Fibroblast of lung (primary cell): ENCODE measurements around the gene PPP1R7. TPM values are rescaled to one million over a fixed set of nuclear protein-coding genes. Genes with fewer than 3 reads are reported as not detected.

Source experiments
- DNase-seq, 2 donors: peaks; one replicate each; pipeline versions ENCODE4 v3.0.0 to v3.0.0-alpha.2; 2010; ENCODE audit warnings: low read depth in 2 of 2
- H2AFZ ChIP-seq: 2 replicates; pipeline ENCODE4 v1.5.1; 2012; ENCODE audit warnings: low read length, control low read depth, inconsistent platforms
- H3K27ac ChIP-seq: 2 replicates; pipeline ENCODE4 v1.5.1; 2011; ENCODE audit warnings: low read length, control low read depth; ENCODE audit not compliant: insufficient read depth
- H3K27me3 ChIP-seq: 2 replicates; pipeline ENCODE4 v1.5.1; 2011; ENCODE audit warnings: mild to moderate bottlenecking, low read length; ENCODE audit not compliant: control insufficient read depth, insufficient read depth
- H3K36me3 ChIP-seq: 2 replicates; pipeline ENCODE4 v1.5.1; 2011; ENCODE audit warnings: low read length; ENCODE audit not compliant: control insufficient read depth, insufficient read depth
- H3K4me1 ChIP-seq: 2 replicates; pipeline ENCODE4 v1.5.1; 2011; ENCODE audit warnings: low read length; ENCODE audit not compliant: control insufficient read depth, insufficient read depth; ENCODE audit errors: extremely low read depth
- H3K4me2 ChIP-seq: 2 replicates; pipeline ENCODE4 v1.5.1; 2011; ENCODE audit warnings: low read length, control low read depth; ENCODE audit not compliant: insufficient read depth; ENCODE audit errors: extremely low read depth
- H3K4me3 ChIP-seq, 4 experiments: fragments of 200-600 bp in 1 of 4; sonication (generic) in 1 of 4; replicated peaks in 1 of 4; 2 replicates each; pipeline ENCODE4 v1.5.1; 2011 to 2016; ENCODE audit warnings: low read length in 4 of 4, low read depth in 3 of 4, mild to moderate bottlenecking in 3 of 4, control low read depth in 2 of 4, inconsistent platforms in 1 of 4, mixed read lengths in 1 of 4; ENCODE audit not compliant: insufficient read depth in 1 of 4; ENCODE audit errors: control extremely low read depth in 1 of 4
- H3K79me2 ChIP-seq: 2 replicates; pipeline ENCODE4 v1.5.1; 2012; ENCODE audit warnings: mild to moderate bottlenecking, low read length, inconsistent platforms; ENCODE audit not compliant: control insufficient read depth, insufficient read depth
- H3K9ac ChIP-seq: 2 replicates; pipeline ENCODE4 v1.5.1; 2011; ENCODE audit warnings: mild to moderate bottlenecking, low read length, control low read depth; ENCODE audit not compliant: insufficient read depth
- H3K9me3 ChIP-seq: 2 replicates; pipeline ENCODE4 v1.5.1; 2012; ENCODE audit warnings: low read depth, low read length; ENCODE audit not compliant: control insufficient read depth, insufficient read depth
- H4K20me1 ChIP-seq: 2 replicates; pipeline ENCODE4 v1.5.1; 2011; ENCODE audit warnings: low read length; ENCODE audit not compliant: control insufficient read depth, insufficient read depth; ENCODE audit errors: extremely low read depth
- EZH2 ChIP-seq: IDR thresholded peaks from 2 replicates; pipeline ENCODE4 v1.5.1; 2012; ENCODE audit warnings: low read length, control low read depth, mild to moderate bottlenecking; ENCODE audit errors: missing control alignments
- polyA plus RNA-seq, 2 donors: library from polyadenylated mRNA; depleted of rRNA in 1 of 2; stranded (reverse) in 1 of 2; unstranded in 1 of 2; fragments of >200 nt; gene quantifications; 2 replicates each; pipeline ENCODE4 v1.2.1, GENCODE V29; 2011 to 2012; ENCODE audit warnings: missing spikeins in 1 of 2
- total RNA-seq: library from RNA; depleted of rRNA; stranded (reverse); fragments of >200 nt; gene quantifications from 2 replicates; pipeline ENCODE4 v1.2.1, GENCODE V29; 2014
- TF ChIP-seq, protein P1 (sequence below), 2 donors: IDR thresholded peaks in 1 of 2; conservative IDR thresholded peaks in 1 of 2; 1 replicate in 1 of 2; 2 replicates in 1 of 2; pipeline ENCODE4 v1.5.1; 2011 to 2012; ENCODE audit warnings: low read length in 2 of 2, control low read depth in 1 of 2, inconsistent platforms in 1 of 2, low read depth in 1 of 2, mild to moderate bottlenecking in 1 of 2

PPP1R7 gene
- total and polyA plus RNA-seq, 2 donors (not counting 1 experiment from before 2014, with no cell fraction given), result 70.7 to 141 TPM

DNA sequence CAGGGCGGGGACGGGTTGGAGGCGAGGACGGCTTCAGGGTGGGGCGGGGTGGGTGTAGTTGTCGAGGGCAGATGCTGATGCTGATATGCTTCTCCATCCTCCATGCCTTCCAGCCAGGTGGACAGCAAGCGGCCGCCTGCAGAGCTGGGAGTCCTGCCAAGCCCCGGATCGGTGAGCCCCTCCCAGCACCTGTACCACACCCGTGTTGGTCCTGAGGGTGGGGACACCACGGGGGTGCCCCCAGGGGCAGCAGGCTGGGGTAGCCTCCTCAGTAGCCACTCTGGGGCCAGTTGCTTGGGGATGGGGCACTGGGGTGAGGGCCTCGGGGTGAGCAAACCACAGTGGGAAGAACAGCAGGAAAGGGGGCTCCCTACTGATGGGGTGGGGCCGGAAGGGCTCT lies 40.8 kb downstream of the PPP1R7 start:
- H2AFZ ChIP-seq, result no peak overlapping the region
- H4K20me1 ChIP-seq, result no peaks in the 10 kb centered on the region
- no peak overlapping the region for H3K9ac ChIP-seq
- no peak for TF ChIP-seq EZH2
- TF ChIP-seq, protein P1, sequence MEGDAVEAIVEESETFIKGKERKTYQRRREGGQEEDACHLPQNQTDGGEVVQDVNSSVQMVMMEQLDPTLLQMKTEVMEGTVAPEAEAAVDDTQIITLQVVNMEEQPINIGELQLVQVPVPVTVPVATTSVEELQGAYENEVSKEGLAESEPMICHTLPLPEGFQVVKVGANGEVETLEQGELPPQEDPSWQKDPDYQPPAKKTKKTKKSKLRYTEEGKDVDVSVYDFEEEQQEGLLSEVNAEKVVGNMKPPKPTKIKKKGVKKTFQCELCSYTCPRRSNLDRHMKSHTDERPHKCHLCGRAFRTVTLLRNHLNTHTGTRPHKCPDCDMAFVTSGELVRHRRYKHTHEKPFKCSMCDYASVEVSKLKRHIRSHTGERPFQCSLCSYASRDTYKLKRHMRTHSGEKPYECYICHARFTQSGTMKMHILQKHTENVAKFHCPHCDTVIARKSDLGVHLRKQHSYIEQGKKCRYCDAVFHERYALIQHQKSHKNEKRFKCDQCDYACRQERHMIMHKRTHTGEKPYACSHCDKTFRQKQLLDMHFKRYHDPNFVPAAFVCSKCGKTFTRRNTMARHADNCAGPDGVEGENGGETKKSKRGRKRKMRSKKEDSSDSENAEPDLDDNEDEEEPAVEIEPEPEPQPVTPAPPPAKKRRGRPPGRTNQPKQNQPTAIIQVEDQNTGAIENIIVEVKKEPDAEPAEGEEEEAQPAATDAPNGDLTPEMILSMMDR (conservative IDR thresholded peaks at IDR 0.05 in 1 of 2, IDR thresholded peaks at IDR 0.05 in 1 of 2; ENCODE audit: low read depth in 1 of 2, low read length in 2 of 2), result no peak
- no peak overlapping the region for H3K27ac ChIP-seq
- no peaks in the 10 kb centered on the region for H3K9me3 ChIP-seq
- H3K79me2 ChIP-seq, result no peaks in the 10 kb centered on the region
- no peak overlapping the region for H3K4me3 ChIP-seq
- no peaks in the 10 kb centered on the region for H3K4me1 ChIP-seq
- no peaks in the 10 kb centered on the region for H3K36me3 ChIP-seq
- H3K4me2 ChIP-seq, result no peak overlapping the region
- no peak for DNase-seq
- H3K27me3 ChIP-seq, result no peaks in the 10 kb centered on the region

DNA sequence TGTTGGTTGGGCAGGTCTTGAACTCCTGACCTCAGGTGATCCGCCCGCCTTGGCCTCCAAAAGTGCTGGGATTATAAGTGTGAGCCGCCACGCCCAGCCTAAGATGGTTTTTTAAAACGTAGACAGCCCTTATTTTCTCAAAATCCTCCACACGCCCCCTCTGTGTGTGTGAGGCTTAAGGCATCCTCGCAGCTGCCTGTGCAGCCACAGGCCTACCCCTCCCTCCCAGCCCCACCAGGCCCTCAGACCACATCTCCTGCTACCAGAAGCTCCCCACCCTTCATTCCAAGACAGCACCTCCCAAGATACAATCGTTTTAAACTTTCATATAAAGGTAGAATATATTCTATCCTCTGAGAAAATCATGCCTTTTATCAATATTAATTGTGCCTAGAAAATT lies 43.0 kb downstream of the PPP1R7 start:
- TF ChIP-seq EZH2, result no peak
- TF ChIP-seq, protein P1 (conservative IDR thresholded peaks at IDR 0.05 in 1 of 2, IDR thresholded peaks at IDR 0.05 in 1 of 2; ENCODE audit: low read depth in 1 of 2, low read length in 2 of 2), result no peak
- Histone ChIP-seq H3K9ac (no peak overlapping the region), H3K36me3 (no peaks in the 10 kb centered on the region), H3K27me3 (no peaks in the 10 kb centered on the region), H3K4me3 (no peak overlapping the region), H3K27ac (no peak overlapping the region), H3K4me1 (no peaks in the 10 kb centered on the region), H2AFZ (no peak overlapping the region), H4K20me1 (no peaks in the 10 kb centered on the region), H3K4me2 (no peak overlapping the region), H3K79me2 (no peaks in the 10 kb centered on the region), H3K9me3 (no peaks in the 10 kb centered on the region)
- no peak for DNase-seq

DNA sequence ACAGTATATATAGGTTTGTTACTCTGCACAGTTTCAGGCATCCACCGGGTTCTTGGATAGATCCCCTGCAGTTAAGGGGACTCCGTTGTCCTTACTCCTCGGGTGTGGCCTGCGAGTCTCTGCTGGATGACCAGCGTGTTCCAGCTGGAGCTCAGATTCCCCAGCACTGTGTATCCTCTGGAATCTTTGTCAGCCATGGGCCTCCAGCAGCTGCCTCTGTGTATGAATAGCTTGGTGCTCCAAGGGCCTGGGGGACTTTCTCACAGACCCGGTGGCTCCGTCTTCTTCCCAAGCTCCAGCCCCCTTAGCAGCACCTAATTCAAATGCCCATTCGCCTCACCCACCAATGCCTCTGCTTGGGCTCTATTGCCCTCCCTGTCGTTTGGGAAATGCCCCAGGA lies 44.5 kb downstream of the PPP1R7 start:
- H3K27me3 ChIP-seq, result no peaks in the 10 kb centered on the region
- no peak overlapping the region for H3K9ac ChIP-seq
- no peaks in the 10 kb centered on the region for H4K20me1 ChIP-seq
- no peak overlapping the region for H2AFZ ChIP-seq
- DNase-seq, result no peak
- no peaks in the 10 kb centered on the region for H3K4me1 ChIP-seq
- no peak overlapping the region for H3K27ac ChIP-seq
- TF ChIP-seq EZH2, result no peak
- TF ChIP-seq, protein P1 (conservative IDR thresholded peaks at IDR 0.05 in 1 of 2, IDR thresholded peaks at IDR 0.05 in 1 of 2; ENCODE audit: low read depth in 1 of 2, low read length in 2 of 2), result no peak
- H3K4me2 ChIP-seq, result no peak overlapping the region
- no peaks in the 10 kb centered on the region for H3K79me2 ChIP-seq
- H3K9me3 ChIP-seq, result no peaks in the 10 kb centered on the region
- H3K36me3 ChIP-seq, result no peaks in the 10 kb centered on the region
- H3K4me3 ChIP-seq, result no peak overlapping the region
